ENCODE results near the gene ZNF561.

Gene ZNF561

GRCh38 chr19:9620842-9621155 is 233 bp downstream of the ZNF561 start:
- peak overlapping the region; percentile 81 for H3K4me3 ChIP-seq (ENCODE audit: control insufficient read depth, low read depth, low read length)
- TF ChIP-seq, protein P1, sequence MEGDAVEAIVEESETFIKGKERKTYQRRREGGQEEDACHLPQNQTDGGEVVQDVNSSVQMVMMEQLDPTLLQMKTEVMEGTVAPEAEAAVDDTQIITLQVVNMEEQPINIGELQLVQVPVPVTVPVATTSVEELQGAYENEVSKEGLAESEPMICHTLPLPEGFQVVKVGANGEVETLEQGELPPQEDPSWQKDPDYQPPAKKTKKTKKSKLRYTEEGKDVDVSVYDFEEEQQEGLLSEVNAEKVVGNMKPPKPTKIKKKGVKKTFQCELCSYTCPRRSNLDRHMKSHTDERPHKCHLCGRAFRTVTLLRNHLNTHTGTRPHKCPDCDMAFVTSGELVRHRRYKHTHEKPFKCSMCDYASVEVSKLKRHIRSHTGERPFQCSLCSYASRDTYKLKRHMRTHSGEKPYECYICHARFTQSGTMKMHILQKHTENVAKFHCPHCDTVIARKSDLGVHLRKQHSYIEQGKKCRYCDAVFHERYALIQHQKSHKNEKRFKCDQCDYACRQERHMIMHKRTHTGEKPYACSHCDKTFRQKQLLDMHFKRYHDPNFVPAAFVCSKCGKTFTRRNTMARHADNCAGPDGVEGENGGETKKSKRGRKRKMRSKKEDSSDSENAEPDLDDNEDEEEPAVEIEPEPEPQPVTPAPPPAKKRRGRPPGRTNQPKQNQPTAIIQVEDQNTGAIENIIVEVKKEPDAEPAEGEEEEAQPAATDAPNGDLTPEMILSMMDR (conservative IDR thresholded peaks at IDR 0.05; ENCODE audit: control insufficient read depth, insufficient read depth, low read depth, low read length), result no peak
- DNase-seq (ENCODE audit: low read depth), result no peak

- no peak overlapping the region for H3K4me3 ChIP-seq (ENCODE audit: control insufficient read depth, low read depth, low read length)
- no peak for DNase-seq (ENCODE audit: low read depth)
- TF ChIP-seq, protein P1 (conservative IDR thresholded peaks at IDR 0.05; ENCODE audit: control insufficient read depth, insufficient read depth, low read depth, low read length), result no peak
Observed at GRCh38 chr19:9615844-9616243, 5.2 kb downstream of the ZNF561 start.

DNA sequence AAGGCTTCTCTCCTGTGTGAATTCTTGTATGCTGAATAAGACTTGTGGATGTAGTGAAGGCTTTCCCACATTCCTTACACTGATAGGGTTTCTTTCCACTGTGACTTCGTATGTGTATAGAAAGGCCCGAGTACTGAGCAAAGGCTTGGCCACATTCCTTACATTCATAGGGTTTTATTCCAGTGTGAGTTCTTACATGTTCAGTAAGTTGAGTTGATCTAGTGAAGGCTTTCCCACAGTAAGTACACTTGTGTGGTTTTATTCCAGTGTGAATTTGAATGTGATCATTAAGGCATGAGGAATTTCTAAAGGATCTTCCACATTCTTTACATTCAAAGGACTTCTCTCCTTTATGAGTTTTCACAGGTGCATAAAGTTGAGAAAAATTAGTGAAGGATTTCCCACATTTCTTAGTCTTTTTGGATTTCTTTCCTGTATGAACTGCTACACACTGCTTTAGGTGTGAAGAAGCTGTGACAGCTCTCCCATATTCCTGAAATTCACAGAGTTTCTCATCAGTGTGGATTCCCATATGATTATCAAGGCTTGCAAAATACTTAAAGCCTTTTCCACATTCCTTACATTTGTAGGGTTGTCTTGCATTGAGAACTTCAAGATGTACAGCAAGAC is 10.4 kb downstream of the ZNF561 start:
- no peak overlapping the region for H3K4me3 ChIP-seq (ENCODE audit: control insufficient read depth, low read depth, low read length)
- TF ChIP-seq, protein P1 (conservative IDR thresholded peaks at IDR 0.05; ENCODE audit: control insufficient read depth, insufficient read depth, low read depth, low read length), result no peak
- no peak for DNase-seq (ENCODE audit: low read depth)

GRCh38 chr19:9608912-9609311 is 12.1 kb downstream of the ZNF561 start:
- DNase-seq (ENCODE audit: low read depth), result no peak
- H3K4me3 ChIP-seq (ENCODE audit: control insufficient read depth, low read depth, low read length), result no peak overlapping the region
- TF ChIP-seq, protein P1 (conservative IDR thresholded peaks at IDR 0.05; ENCODE audit: control insufficient read depth, insufficient read depth, low read depth, low read length), result no peak

DNA sequence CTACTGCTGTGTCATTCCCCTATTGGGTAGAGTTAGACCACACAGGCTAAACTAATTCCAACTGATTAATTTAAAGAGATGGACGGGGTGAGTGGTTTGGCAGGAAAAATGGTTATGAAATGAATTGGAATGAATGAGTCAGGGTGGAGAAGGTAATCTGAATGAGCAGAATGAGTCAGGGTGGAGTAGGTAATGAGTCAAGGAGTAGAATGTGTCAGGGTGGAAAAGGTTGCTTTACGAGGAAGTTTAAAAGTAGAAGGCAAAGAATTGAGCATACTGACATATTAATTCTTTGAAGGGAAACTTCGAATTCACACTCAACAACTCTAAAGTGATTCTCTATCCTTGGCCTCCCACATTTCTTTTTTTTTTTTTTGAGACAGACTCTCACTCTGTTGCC is 24.0 kb downstream of the ZNF561 start:
- H3K4me3 ChIP-seq (ENCODE audit: control insufficient read depth, low read depth, low read length), result no peak overlapping the region
- DNase-seq (ENCODE audit: low read depth), result peak; percentile 94
- TF ChIP-seq, protein P1 (conservative IDR thresholded peaks at IDR 0.05; ENCODE audit: control insufficient read depth, insufficient read depth, low read depth, low read length), result no peak

DNA sequence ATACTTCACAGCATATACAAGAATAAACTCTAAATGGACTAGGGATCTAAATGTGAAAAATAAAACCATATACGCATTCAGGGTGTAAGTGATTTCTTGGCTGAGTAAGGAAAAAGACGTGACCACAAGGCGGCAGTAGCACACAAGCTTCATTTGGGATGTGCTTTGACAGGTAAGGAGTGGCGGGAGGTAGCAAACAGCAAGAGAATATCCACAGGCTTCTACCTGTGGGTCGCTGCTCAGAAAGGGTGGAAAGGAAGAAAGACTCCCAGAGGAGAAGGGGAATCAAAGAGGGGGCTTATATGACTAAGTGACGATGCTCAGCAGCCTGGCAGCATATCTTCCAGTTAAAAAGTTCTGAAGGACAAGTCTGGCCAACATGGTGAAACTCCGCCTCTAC is 34.3 kb downstream of the ZNF561 start:
- H3K4me3 ChIP-seq (ENCODE audit: control insufficient read depth, low read depth, low read length), result no peak overlapping the region
- DNase-seq (ENCODE audit: low read depth), result peak; percentile 74
- TF ChIP-seq, protein P1 (conservative IDR thresholded peaks at IDR 0.05; ENCODE audit: control insufficient read depth, insufficient read depth, low read depth, low read length), result peak; percentile 82
